Measurements from ENCODE around the gene RBPJ. TPM values are rescaled to one million over a fixed set of nuclear protein-coding genes. Genes with fewer than 3 reads are reported as not detected.

The RBPJ gene
- total RNA-seq, 1 donor from 2014 or later: 77.2 TPM

DNA sequence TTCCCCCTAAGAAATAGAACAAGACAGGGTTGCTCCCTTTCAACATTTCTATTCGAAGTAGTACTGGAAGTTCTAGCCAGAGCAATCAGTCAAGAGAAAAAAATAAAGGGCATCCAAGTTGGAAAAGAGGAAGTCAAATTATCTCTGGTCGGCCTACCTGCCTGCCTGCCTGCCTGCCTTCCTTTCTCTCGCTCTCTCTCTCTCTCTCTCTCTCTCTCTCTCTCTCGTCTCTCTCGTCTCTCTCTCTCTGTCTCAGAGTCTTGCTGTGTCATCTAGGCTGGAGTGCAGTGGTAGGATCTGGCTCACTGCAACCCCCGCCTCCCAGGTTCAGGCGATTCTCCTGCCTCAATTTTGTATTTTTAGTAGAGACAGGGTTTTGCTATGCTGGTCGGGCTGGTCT, 126.6 kb downstream of the RBPJ start:
- H3K27ac ChIP-seq (ENCODE audit: low read depth, low read length): no peak overlapping the region
- H3K27me3 ChIP-seq (ENCODE audit: control insufficient read depth in 3 of 3, insufficient read depth in 3 of 3, low read length in 3 of 3): no peaks in the 10 kb centered on the region
- no peaks in the 10 kb centered on the region for H3K4me1 ChIP-seq (ENCODE audit: control insufficient read depth in 3 of 3, insufficient read depth in 3 of 3, low read length in 3 of 3)
- H3K9me3 ChIP-seq (ENCODE audit: control insufficient read depth in 3 of 3, low read length in 3 of 3): no peaks in the 10 kb centered on the region
- no peak overlapping the region for H3K4me3 ChIP-seq (ENCODE audit: low read length in 3 of 3)
- H3K36me3 ChIP-seq (ENCODE audit: control insufficient read depth in 3 of 3, insufficient read depth in 3 of 3, low read length in 3 of 3): no peaks in the 10 kb centered on the region
- H3K9ac ChIP-seq (ENCODE audit: low read depth in 1 of 3, low read length in 3 of 3): no peak overlapping the region

DNA sequence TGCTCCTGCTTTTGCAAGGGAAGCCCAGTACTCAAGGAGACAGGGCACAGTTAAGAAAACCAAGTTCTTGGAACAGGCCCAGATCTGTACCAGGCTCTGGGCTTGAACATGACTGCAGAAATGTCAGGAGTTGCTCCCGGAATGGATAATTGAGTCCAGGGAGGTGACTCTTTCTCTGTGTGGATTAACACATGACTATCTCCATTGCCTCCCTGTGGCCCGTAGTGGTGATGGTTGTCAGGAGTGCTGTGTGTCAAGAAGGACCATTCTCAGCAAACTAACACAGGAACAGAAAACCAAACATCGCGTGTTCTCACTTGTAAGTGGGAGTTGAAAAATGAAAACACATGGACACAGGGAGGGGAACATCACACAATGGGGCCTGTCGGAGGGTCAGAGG, 129.6 kb downstream of the RBPJ start:
- Histone ChIP-seq H3K27ac (ENCODE audit: low read depth, low read length) (no peak overlapping the region), H3K9me3 (ENCODE audit: control insufficient read depth in 3 of 3, low read length in 3 of 3) (peaks cover 0 to 6% (median 0%) of the 10 kb centered on the region in 3 donors), H3K27me3 (ENCODE audit: control insufficient read depth in 3 of 3, insufficient read depth in 3 of 3, low read length in 3 of 3) (peaks cover 0 to 2% (median 0%) of the 10 kb centered on the region in 3 donors), H3K9ac (ENCODE audit: low read depth in 1 of 3, low read length in 3 of 3) (no peak overlapping the region), H3K36me3 (ENCODE audit: control insufficient read depth in 3 of 3, insufficient read depth in 3 of 3, low read length in 3 of 3) (no peaks in the 10 kb centered on the region), H3K4me3 (ENCODE audit: low read length in 3 of 3) (no peak overlapping the region), H3K4me1 (ENCODE audit: control insufficient read depth in 3 of 3, insufficient read depth in 3 of 3, low read length in 3 of 3) (no peaks in the 10 kb centered on the region)

DNA sequence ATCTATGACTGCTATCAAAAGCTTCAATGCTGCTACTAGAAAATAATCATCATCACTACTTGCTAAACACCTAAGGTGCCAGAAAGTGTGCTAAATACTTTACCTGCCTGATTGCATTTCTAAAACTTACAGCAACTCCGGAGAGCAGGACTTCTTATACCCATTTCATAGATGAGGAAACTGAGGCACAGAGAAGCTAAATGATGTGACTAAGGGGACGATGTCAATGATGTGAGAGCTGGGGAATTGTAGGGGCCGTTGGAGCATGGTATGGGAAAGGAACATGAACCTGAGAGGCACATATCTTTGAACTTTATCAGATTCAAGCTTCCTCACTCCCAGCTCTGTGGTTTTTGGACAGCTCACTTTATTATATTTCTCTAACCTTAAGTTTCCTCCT, 130.8 kb downstream of the RBPJ start:
- Histone ChIP-seq H3K9me3 (ENCODE audit: control insufficient read depth in 3 of 3, low read length in 3 of 3) (peaks cover 0 to 6% (median 0%) of the 10 kb centered on the region in 3 donors), H3K27ac (ENCODE audit: low read depth, low read length) (no peak overlapping the region), H3K36me3 (ENCODE audit: control insufficient read depth in 3 of 3, insufficient read depth in 3 of 3, low read length in 3 of 3) (no peaks in the 10 kb centered on the region), H3K4me1 (ENCODE audit: control insufficient read depth in 3 of 3, insufficient read depth in 3 of 3, low read length in 3 of 3) (no peaks in the 10 kb centered on the region), H3K27me3 (ENCODE audit: control insufficient read depth in 3 of 3, insufficient read depth in 3 of 3, low read length in 3 of 3) (peaks cover 0 to 2% (median 0%) of the 10 kb centered on the region in 3 donors), H3K4me3 (ENCODE audit: low read length in 3 of 3) (no peak overlapping the region), H3K9ac (ENCODE audit: low read depth in 1 of 3, low read length in 3 of 3) (no peak overlapping the region)

DNA sequence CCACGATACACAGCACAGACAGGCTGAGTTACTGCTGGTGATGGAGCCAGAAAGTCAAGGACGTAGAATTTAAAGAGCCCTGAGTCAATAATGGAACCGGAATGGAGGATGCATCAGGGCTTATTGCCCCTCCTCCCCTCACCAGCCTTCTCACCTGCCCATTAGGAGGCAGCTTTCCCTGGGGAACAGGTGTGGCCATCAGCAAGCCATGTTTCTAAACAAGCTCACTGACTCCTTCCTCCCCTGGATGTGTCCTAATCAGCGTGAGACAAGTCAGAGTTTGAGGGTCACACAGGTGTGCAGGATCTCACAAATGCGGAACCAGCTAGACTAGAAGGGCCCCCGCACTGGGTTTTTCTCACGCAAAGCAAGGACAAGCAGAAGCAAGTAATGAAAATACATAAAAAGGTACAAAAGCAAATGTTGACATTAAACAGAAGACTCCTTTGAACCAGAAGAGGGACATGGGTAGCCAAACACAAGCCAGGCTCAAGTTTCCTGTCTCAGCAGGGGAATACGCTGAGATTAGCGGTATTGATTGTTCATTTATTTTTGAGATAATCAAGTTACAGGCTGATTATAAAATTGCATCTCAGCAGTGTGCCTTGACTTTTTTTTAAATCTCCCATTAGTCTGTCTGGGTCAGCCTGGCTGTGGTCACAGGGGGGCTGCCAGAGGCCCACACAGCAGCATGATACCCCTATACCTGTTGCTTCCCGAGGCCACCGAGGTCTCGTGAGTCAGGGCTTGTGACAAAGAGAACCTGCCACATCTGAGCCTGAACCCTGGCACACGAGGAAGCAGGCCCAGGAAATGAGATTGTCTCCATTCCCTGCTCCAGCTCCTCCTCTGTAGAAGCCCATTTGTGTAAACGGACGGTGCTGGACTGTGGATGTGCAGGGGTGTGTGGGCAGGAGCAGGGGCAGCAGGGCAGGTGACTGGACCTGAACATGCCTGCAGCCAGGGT, 132.0 kb downstream of the RBPJ start:
- Histone ChIP-seq H3K27me3 (ENCODE audit: control insufficient read depth in 3 of 3, insufficient read depth in 3 of 3, low read length in 3 of 3) (peaks cover 0 to 2% (median 0%) of the 10 kb centered on the region in 3 donors), H3K36me3 (ENCODE audit: control insufficient read depth in 3 of 3, insufficient read depth in 3 of 3, low read length in 3 of 3) (no peaks in the 10 kb centered on the region), H3K4me1 (ENCODE audit: control insufficient read depth in 3 of 3, insufficient read depth in 3 of 3, low read length in 3 of 3) (no peaks in the 10 kb centered on the region), H3K4me3 (ENCODE audit: low read length in 3 of 3) (no peak overlapping the region), H3K9ac (ENCODE audit: low read depth in 1 of 3, low read length in 3 of 3) (no peak overlapping the region), H3K9me3 (ENCODE audit: control insufficient read depth in 3 of 3, low read length in 3 of 3) (peaks cover 0 to 6% (median 0%) of the 10 kb centered on the region in 3 donors), H3K27ac (ENCODE audit: low read depth, low read length) (no peak overlapping the region)

DNA sequence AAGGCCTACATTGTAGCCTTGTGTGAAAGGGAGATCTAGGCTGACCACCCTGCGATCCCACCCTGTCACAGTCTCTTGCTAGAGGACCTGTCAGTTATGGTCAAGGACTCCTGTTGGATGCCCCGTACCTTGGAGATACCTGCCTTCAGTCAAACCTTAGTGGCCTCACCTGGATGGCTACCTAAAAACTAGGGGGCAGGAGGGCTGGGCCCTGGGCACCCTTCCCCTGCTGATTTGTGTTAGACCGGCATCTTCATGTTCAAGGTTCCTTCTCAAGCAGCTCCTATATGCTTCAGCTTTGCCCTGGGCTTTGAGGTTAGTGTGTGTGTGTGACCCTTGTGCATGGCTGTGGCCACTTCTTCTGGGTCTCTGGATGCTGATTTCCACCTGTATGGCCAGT, 134.1 kb downstream of the RBPJ start:
- no peak overlapping the region for H3K27ac ChIP-seq (ENCODE audit: low read depth, low read length)
- no peaks in the 10 kb centered on the region for H3K4me1 ChIP-seq (ENCODE audit: control insufficient read depth in 3 of 3, insufficient read depth in 3 of 3, low read length in 3 of 3)
- peaks cover 0 to 6% (median 0%) of the 10 kb centered on the region in 3 donors for H3K9me3 ChIP-seq (ENCODE audit: control insufficient read depth in 3 of 3, low read length in 3 of 3)
- no peak overlapping the region for H3K9ac ChIP-seq (ENCODE audit: low read depth in 1 of 3, low read length in 3 of 3)
- H3K4me3 ChIP-seq (ENCODE audit: low read length in 3 of 3): no peak overlapping the region
- no peaks in the 10 kb centered on the region for H3K36me3 ChIP-seq (ENCODE audit: control insufficient read depth in 3 of 3, insufficient read depth in 3 of 3, low read length in 3 of 3)
- peaks cover 0 to 2% (median 0%) of the 10 kb centered on the region in 3 donors for H3K27me3 ChIP-seq (ENCODE audit: control insufficient read depth in 3 of 3, insufficient read depth in 3 of 3, low read length in 3 of 3)

DNA sequence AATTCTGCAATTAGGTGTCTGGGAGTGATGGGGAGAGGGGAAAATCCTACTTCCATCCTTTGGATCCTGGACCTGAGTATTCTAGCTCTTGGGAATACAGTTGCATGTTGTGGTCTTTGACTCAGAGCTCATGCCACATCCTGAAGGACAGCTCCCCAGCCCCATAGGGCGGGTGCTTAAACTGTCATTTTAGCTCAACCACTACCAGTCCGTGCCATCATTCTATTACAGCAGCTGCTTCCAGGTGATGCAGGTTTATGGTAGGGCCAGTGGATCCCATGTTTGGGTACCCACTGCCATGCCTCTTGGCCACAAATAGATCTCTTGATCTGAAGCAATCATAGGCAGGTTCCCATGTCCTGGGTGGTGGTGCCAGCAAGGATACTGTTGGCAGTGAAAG, 134.8 kb downstream of the RBPJ start:
- no peak overlapping the region for H3K4me3 ChIP-seq (ENCODE audit: low read length in 3 of 3)
- H3K4me1 ChIP-seq (ENCODE audit: control insufficient read depth in 3 of 3, insufficient read depth in 3 of 3, low read length in 3 of 3): no peaks in the 10 kb centered on the region
- H3K9me3 ChIP-seq (ENCODE audit: control insufficient read depth in 3 of 3, low read length in 3 of 3): peaks cover 0 to 6% (median 0%) of the 10 kb centered on the region in 3 donors
- peaks cover 0 to 2% (median 0%) of the 10 kb centered on the region in 3 donors for H3K27me3 ChIP-seq (ENCODE audit: control insufficient read depth in 3 of 3, insufficient read depth in 3 of 3, low read length in 3 of 3)
- no peaks in the 10 kb centered on the region for H3K36me3 ChIP-seq (ENCODE audit: control insufficient read depth in 3 of 3, insufficient read depth in 3 of 3, low read length in 3 of 3)
- H3K27ac ChIP-seq (ENCODE audit: low read depth, low read length): no peak overlapping the region
- H3K9ac ChIP-seq (ENCODE audit: low read depth in 1 of 3, low read length in 3 of 3): no peak overlapping the region

DNA sequence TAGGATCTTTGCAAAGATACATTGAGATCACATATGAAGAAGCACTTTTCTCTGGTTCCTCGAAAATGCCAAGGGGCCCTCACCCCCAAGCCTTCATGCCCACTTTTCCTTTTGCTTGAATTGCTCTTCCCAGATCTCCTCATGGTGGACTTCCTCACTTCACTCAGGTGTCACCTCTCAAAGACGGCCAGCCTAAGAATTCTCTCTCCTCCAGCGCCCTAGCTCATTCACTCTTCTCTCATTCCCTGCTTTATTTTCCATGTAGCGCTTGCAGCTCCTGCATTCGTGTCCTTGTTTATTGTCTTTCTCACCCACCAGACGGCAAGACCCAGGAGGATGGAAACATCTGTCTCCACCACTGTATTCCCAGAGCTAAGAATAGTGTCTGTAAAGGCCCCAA, 136.6 kb downstream of the RBPJ start:
- H3K9me3 ChIP-seq (ENCODE audit: control insufficient read depth in 3 of 3, low read length in 3 of 3): peaks cover 0 to 6% (median 0%) of the 10 kb centered on the region in 3 donors
- no peaks in the 10 kb centered on the region for H3K4me1 ChIP-seq (ENCODE audit: control insufficient read depth in 3 of 3, insufficient read depth in 3 of 3, low read length in 3 of 3)
- no peak overlapping the region for H3K4me3 ChIP-seq (ENCODE audit: low read length in 3 of 3)
- H3K27ac ChIP-seq (ENCODE audit: low read depth, low read length): no peak overlapping the region
- no peak overlapping the region for H3K9ac ChIP-seq (ENCODE audit: low read depth in 1 of 3, low read length in 3 of 3)
- no peaks in the 10 kb centered on the region for H3K36me3 ChIP-seq (ENCODE audit: control insufficient read depth in 3 of 3, insufficient read depth in 3 of 3, low read length in 3 of 3)
- H3K27me3 ChIP-seq (ENCODE audit: control insufficient read depth in 3 of 3, insufficient read depth in 3 of 3, low read length in 3 of 3): peaks cover 0 to 2% (median 0%) of the 10 kb centered on the region in 3 donors

DNA sequence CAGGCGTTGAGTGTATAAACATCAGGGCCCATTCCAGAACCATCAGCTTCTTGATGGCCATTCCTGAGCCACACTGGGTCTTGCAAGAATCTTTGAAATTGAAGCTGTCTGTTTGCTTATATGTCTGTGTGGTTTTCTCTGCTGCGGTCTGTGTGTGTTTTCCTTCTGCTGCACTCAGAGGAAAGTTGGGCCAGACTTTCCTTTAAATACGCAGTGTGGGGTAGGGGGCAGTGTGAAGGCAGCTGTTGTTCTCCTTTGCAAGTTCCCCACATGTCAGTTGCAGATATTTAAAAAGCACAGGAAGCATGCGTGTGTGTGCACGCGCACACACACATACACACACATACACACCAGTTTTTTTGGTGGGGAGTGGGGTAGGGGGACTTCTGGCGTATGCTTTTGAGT, 137.3 kb downstream of the RBPJ start:
- no peak overlapping the region for H3K4me3 ChIP-seq (ENCODE audit: low read length in 3 of 3)
- H3K27me3 ChIP-seq (ENCODE audit: control insufficient read depth in 3 of 3, insufficient read depth in 3 of 3, low read length in 3 of 3): no peaks in the 10 kb centered on the region
- no peak overlapping the region for H3K27ac ChIP-seq (ENCODE audit: low read depth, low read length)
- H3K4me1 ChIP-seq (ENCODE audit: control insufficient read depth in 3 of 3, insufficient read depth in 3 of 3, low read length in 3 of 3): no peaks in the 10 kb centered on the region
- H3K9ac ChIP-seq (ENCODE audit: low read depth in 1 of 3, low read length in 3 of 3): no peak overlapping the region
- no peaks in the 10 kb centered on the region for H3K36me3 ChIP-seq (ENCODE audit: control insufficient read depth in 3 of 3, insufficient read depth in 3 of 3, low read length in 3 of 3)
- H3K9me3 ChIP-seq (ENCODE audit: control insufficient read depth in 3 of 3, low read length in 3 of 3): peaks cover 0 to 6% (median 0%) of the 10 kb centered on the region in 3 donors

DNA sequence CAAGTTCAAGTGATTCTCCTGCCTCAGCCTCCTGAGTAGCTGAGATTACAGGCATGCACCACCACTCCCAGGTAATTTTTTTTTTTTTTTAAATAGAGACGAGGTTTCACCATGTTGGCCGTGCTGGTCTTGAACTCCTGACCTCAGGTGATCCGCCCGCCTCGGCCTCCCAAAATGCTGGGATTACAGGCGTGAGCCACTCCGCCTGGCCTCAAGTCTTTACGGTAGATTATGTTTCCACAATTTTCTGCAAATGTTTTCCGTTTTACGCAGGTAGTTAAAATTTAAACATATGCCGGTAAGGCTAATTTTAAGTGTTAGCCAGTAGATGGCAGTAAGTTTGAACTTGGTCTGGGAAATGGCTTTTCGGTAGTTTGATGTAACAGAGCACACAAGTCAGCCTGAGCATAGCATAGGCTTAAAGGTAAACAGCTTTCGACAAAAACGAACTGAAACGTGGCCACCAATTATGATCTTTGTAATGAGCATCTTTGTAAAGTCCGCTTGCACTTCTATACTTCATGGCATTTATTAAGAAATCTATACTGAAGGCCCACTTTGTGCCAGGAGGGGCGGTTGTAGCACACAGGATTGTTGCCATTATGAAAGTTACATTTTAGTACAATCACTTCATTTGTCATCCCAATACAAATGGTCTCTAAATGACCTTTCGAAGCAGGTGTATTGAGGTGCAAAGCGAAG, 138.4 kb downstream of the RBPJ start:
- Histone ChIP-seq H3K4me1 (ENCODE audit: control insufficient read depth in 3 of 3, insufficient read depth in 3 of 3, low read length in 3 of 3) (no peaks in the 10 kb centered on the region), H3K27me3 (ENCODE audit: control insufficient read depth in 3 of 3, insufficient read depth in 3 of 3, low read length in 3 of 3) (no peaks in the 10 kb centered on the region), H3K4me3 (ENCODE audit: low read length in 3 of 3) (peak overlapping the region in 1 of 3 donors; percentile 27), H3K36me3 (ENCODE audit: control insufficient read depth in 3 of 3, insufficient read depth in 3 of 3, low read length in 3 of 3) (no peaks in the 10 kb centered on the region), H3K27ac (ENCODE audit: low read depth, low read length) (no peak overlapping the region), H3K9ac (ENCODE audit: low read depth in 1 of 3, low read length in 3 of 3) (no peak overlapping the region), H3K9me3 (ENCODE audit: control insufficient read depth in 3 of 3, low read length in 3 of 3) (peaks cover 0 to 3% (median 0%) of the 10 kb centered on the region in 3 donors)
